NCI-H1105 (cell line): Measurements from ENCODE around the gene PTPRD.

Source experiments
- DNase-seq: peaks from one replicate; lab custom pipeline; 2025; lab: John Stamatoyannopoulos, UW

The PTPRD gene

GRCh38 chr9:9605681-9606080 is 1007.1 kb downstream of the PTPRD start:
- DNase-seq, result no peak

GRCh38 chr9:9603345-9603744 is 1009.5 kb downstream of the PTPRD start:
- DNase-seq, result no peak

- DNase-seq, result no peak
Observed at GRCh38 chr9:9598723-9599122, 1014.1 kb downstream of the PTPRD start.

- no peak for DNase-seq
Observed at GRCh38 chr9:9592104-9592503, 1020.7 kb downstream of the PTPRD start.

- no peak for DNase-seq
Observed at GRCh38 chr9:9585920-9586319, 1026.9 kb downstream of the PTPRD start.

GRCh38 chr9:9574080-9574479 is 1038.7 kb downstream of the PTPRD start:
- no peak for DNase-seq

- DNase-seq, result no peak
Observed at GRCh38 chr9:9565700-9566099, 1047.1 kb downstream of the PTPRD start.

- peak; percentile 9 for DNase-seq
Observed at GRCh38 chr9:9563817-9564216, 1049.0 kb downstream of the PTPRD start.

- DNase-seq, result no peak
Observed at GRCh38 chr9:9560382-9561035, 1052.3 kb downstream of the PTPRD start.

- DNase-seq, result no peak
Observed at GRCh38 chr9:9558907-9559306, 1053.9 kb downstream of the PTPRD start.

- no peak for DNase-seq
Observed at GRCh38 chr9:9557804-9558334, 1054.9 kb downstream of the PTPRD start.

GRCh38 chr9:9556865-9557803 is 1055.7 kb downstream of the PTPRD start:
- DNase-seq, result no peak

GRCh38 chr9:9552665-9553064 is 1060.1 kb downstream of the PTPRD start:
- DNase-seq, result peak; percentile 32

- DNase-seq, result no peak
Observed at GRCh38 chr9:9538766-9539165, 1074.0 kb downstream of the PTPRD start.

GRCh38 chr9:9538356-9538755 is 1074.4 kb downstream of the PTPRD start:
- no peak for DNase-seq

- no peak for DNase-seq
Observed at GRCh38 chr9:9536523-9536922, 1076.3 kb downstream of the PTPRD start.

GRCh38 chr9:9523476-9524139 is 1089.2 kb downstream of the PTPRD start:
- no peak for DNase-seq

GRCh38 chr9:9522406-9522805 is 1090.4 kb downstream of the PTPRD start:
- no peak for DNase-seq

- DNase-seq, result no peak
Observed at GRCh38 chr9:9521033-9521779, 1091.6 kb downstream of the PTPRD start.

- no peak for DNase-seq
Observed at GRCh38 chr9:9504869-9505268, 1107.9 kb downstream of the PTPRD start.

- no peak for DNase-seq
Observed at GRCh38 chr9:9499546-9499945, 1113.3 kb downstream of the PTPRD start.

GRCh38 chr9:9498846-9499245 is 1114.0 kb downstream of the PTPRD start:
- no peak for DNase-seq
